SK-N-SH treated with all-trans-retinoic acid at 6 μM for 48 hours (cell line): ENCODE results near the gene EEIG1.

Experiments used
- ATAC-seq: fragments of 200-7000 bp; cut with Tn5 transposase; 3 replicates; pipeline ENCODE4 v1.9.1; 2020; ENCODE audit warnings: mild to moderate bottlenecking, moderate library complexity
- ARNTL ChIP-seq: fragments of 450-650 bp; formaldehyde crosslinking; IDR thresholded peaks from 2 replicates; pipeline ENCODE4 v1.5.0; 2020; ENCODE audit warnings: low read depth, mild to moderate bottlenecking, moderate library complexity, borderline replicate concordance
- BACH2 ChIP-seq: fragments of 250-450 bp; sonication (Bioruptor Pico); IDR thresholded peaks from 2 replicates; pipeline ENCODE4 v1.9.0; 2021; ENCODE audit warnings: mild to moderate bottlenecking, borderline replicate concordance
- CREB5 ChIP-seq: fragments of 250-450 bp; sonication (Bioruptor Pico); IDR thresholded peaks from 2 replicates; pipeline ENCODE4 v1.5.1; 2020; ENCODE audit warnings: low read depth, mild to moderate bottlenecking, moderate library complexity
- CSRNP3 ChIP-seq: fragments of 250-450 bp; sonication (Bioruptor Pico); IDR thresholded peaks from 2 replicates; pipeline ENCODE4 v1.5.1; 2021; ENCODE audit warnings: mild to moderate bottlenecking, moderate library complexity
- ESRRG ChIP-seq: fragments of 250-450 bp; sonication (Bioruptor Pico); IDR thresholded peaks from 2 replicates; pipeline ENCODE4 v1.6.1; 2021; ENCODE audit warnings: mild to moderate bottlenecking
- GLIS3 ChIP-seq: fragments of 250-450 bp; sonication (Bioruptor Pico); IDR thresholded peaks from 2 replicates; pipeline ENCODE4 v1.5.0; 2020; ENCODE audit warnings: mild to moderate bottlenecking, moderate library complexity
- ISL1 ChIP-seq: fragments of 250-450 bp; sonication (Bioruptor Pico); IDR thresholded peaks from 2 replicates; pipeline ENCODE4 v2.1.2; 2022; ENCODE audit warnings: mild to moderate bottlenecking, moderate library complexity
- OSR1 ChIP-seq: fragments of 250-450 bp; sonication (Bioruptor Pico); IDR thresholded peaks from 2 replicates; pipeline ENCODE4 v1.8.0; 2022; ENCODE audit warnings: moderate library complexity, mild to moderate bottlenecking, inconsistent platforms
- PATZ1 ChIP-seq: fragments of 250-450 bp; sonication (Bioruptor Pico); IDR thresholded peaks from 2 replicates; pipeline ENCODE4 v1.8.0; 2020; ENCODE audit warnings: mild to moderate bottlenecking, moderate library complexity, borderline replicate concordance
- POU6F1 ChIP-seq: fragments of 250-450 bp; sonication (Bioruptor Pico); IDR thresholded peaks from 2 replicates; pipeline ENCODE4 v1.8.0; 2021; ENCODE audit warnings: low read depth, mild to moderate bottlenecking, moderate library complexity, borderline replicate concordance
- PPARA ChIP-seq: fragments of 250-450 bp; sonication (Bioruptor Pico); IDR thresholded peaks from 2 replicates; pipeline ENCODE4 v1.5.0; 2020; ENCODE audit warnings: mild to moderate bottlenecking, borderline replicate concordance
- RARB ChIP-seq: fragments of 250-450 bp; sonication (Bioruptor Pico); IDR thresholded peaks from 2 replicates; pipeline ENCODE4 v1.8.0; 2021; ENCODE audit warnings: mild to moderate bottlenecking, moderate library complexity
- SNAI2 ChIP-seq: fragments of 250-450 bp; sonication (Bioruptor Pico); IDR thresholded peaks from 2 replicates; pipeline ENCODE4 v1.5.0; 2020; ENCODE audit warnings: mild to moderate bottlenecking, moderate library complexity
- TCF4 ChIP-seq: fragments of 250-450 bp; sonication (Bioruptor Pico); IDR thresholded peaks from 2 replicates; pipeline ENCODE4 v1.8.0; 2021; ENCODE audit warnings: mild to moderate bottlenecking, moderate library complexity, borderline replicate concordance
- TOX ChIP-seq: fragments of 250-450 bp; sonication (Bioruptor Pico); IDR thresholded peaks from 2 replicates; pipeline ENCODE4 v1.8.0; 2021; ENCODE audit warnings: mild to moderate bottlenecking, moderate library complexity, borderline replicate concordance
- TSHZ2 ChIP-seq: fragments of 250-450 bp; sonication (Bioruptor Pico); IDR thresholded peaks from 2 replicates; pipeline ENCODE4 v1.5.0; 2020; ENCODE audit warnings: mild to moderate bottlenecking, moderate library complexity
- ZC3H10 ChIP-seq: fragments of 250-450 bp; sonication (Bioruptor Pico); IDR thresholded peaks from 2 replicates; pipeline ENCODE4 v1.5.1; 2021; ENCODE audit warnings: mild to moderate bottlenecking, moderate library complexity
- ZFP3 ChIP-seq: fragments of 250-450 bp; sonication (Bioruptor Pico); IDR thresholded peaks from 2 replicates; pipeline ENCODE4 v1.5.0; 2020; ENCODE audit warnings: mild to moderate bottlenecking, moderate library complexity
- ZFP30 ChIP-seq: fragments of 450-650 bp; formaldehyde crosslinking; IDR thresholded peaks from 2 replicates; pipeline ENCODE4 v1.5.0; 2022; ENCODE audit warnings: mild to moderate bottlenecking, moderate library complexity
- ZNF565 ChIP-seq: fragments of 450-650 bp; formaldehyde crosslinking; conservative IDR thresholded peaks from 2 replicates; pipeline ENCODE4 v1.5.0; 2020; ENCODE audit warnings: low read depth, mild to moderate bottlenecking, moderate library complexity
- ZNF70 ChIP-seq: fragments of 450-650 bp; formaldehyde crosslinking; IDR thresholded peaks from 2 replicates; pipeline ENCODE4 v1.5.0; 2020; ENCODE audit warnings: mild to moderate bottlenecking, moderate library complexity

Gene EEIG1

GRCh38 chr9:128021098-128021497, 40.3 kb upstream of the EEIG1 start:
- TF ChIP-seq BACH2 (CRISPR knock-in tag): no peak
- TF ChIP-seq ZFP3 (CRISPR knock-in tag): no peak
- TF ChIP-seq GLIS3 (CRISPR knock-in tag): no peak
- TF ChIP-seq ZNF565 (CRISPR knock-in tag): no peak
- TF ChIP-seq RARB (CRISPR knock-in tag): no peak
- no peak for TF ChIP-seq ESRRG (CRISPR knock-in tag)
- no peak for TF ChIP-seq SNAI2 (CRISPR knock-in tag)
- no peak for TF ChIP-seq PATZ1 (CRISPR knock-in tag)
- TF ChIP-seq OSR1: no peak
- no peak for TF ChIP-seq ZFP30
- no peak for TF ChIP-seq TSHZ2
- TF ChIP-seq ZC3H10 (CRISPR knock-in tag): no peak
- no peak for TF ChIP-seq CSRNP3
- no peak for TF ChIP-seq TOX (CRISPR knock-in tag)
- no peak for TF ChIP-seq ARNTL (CRISPR knock-in tag)
- TF ChIP-seq TCF4 (CRISPR knock-in tag): no peak
- no peak for TF ChIP-seq ISL1 (CRISPR knock-in tag)
- TF ChIP-seq ZNF70 (CRISPR knock-in tag): no peak
- TF ChIP-seq POU6F1 (CRISPR knock-in tag): no peak
- no peak for ATAC-seq

GRCh38 chr9:128020692-128021091, 39.9 kb upstream of the EEIG1 start:
- TF ChIP-seq TOX (CRISPR knock-in tag): no peak
- TF ChIP-seq TCF4 (CRISPR knock-in tag): no peak
- no peak for TF ChIP-seq PPARA (CRISPR knock-in tag)
- no peak for TF ChIP-seq CREB5 (CRISPR knock-in tag)
- TF ChIP-seq ZC3H10 (CRISPR knock-in tag): no peak
- TF ChIP-seq RARB (CRISPR knock-in tag): no peak
- TF ChIP-seq PATZ1 (CRISPR knock-in tag): no peak
- no peak for TF ChIP-seq BACH2 (CRISPR knock-in tag)
- ATAC-seq: no peak
